WTC11 (cell line): ENCODE measurements around the gene INPP5F. TPM values are rescaled to one million over a fixed set of nuclear protein-coding genes. Genes with fewer than 3 reads are reported as not detected.

Experiments used
- ATAC-seq: fragments of 200-7000 bp; cut with Tn5 transposase; 2 replicates; pipeline ENCODE4 v1.10.0; 2021; ENCODE audit warnings: mild to moderate bottlenecking, moderate library complexity
- CTCF ChIA-PET: fragments of 300-600 bp; sonication (Branson Sonifier 250); formaldehyde crosslinking; loops from one replicate; lab custom pipeline; 2021; ENCODE audit warnings: antibody characterized with exemption; lab: Charles Lee
- POLR2A ChIA-PET: fragments of 350-600 bp; sonication (Branson Sonifier 250); formaldehyde crosslinking; loops from one replicate; lab custom pipeline; 2021; ENCODE audit warnings: antibody characterized with exemption; lab: Charles Lee
- DNase-seq: peaks from one replicate; pipeline ENCODE4 v3.0.0; 2021; ENCODE audit warnings: low spot score
- H3K27ac Mint-ChIP-seq: 2 replicates; pipeline ENCODE4 v1.8.0; 2021; ENCODE audit warnings: mixed read lengths
- H3K27me3 Mint-ChIP-seq: 2 replicates; pipeline ENCODE4 v1.8.0; 2021; ENCODE audit warnings: low read depth, mild to moderate bottlenecking, moderate library complexity, mixed read lengths
- H3K36me3 Mint-ChIP-seq: 2 replicates; pipeline ENCODE4 v1.8.0; 2021; ENCODE audit warnings: mixed read lengths
- H3K4me1 Mint-ChIP-seq: 2 replicates; pipeline ENCODE4 v1.8.0; 2022; ENCODE audit warnings: mixed read lengths
- H3K4me3 Mint-ChIP-seq: 2 replicates; pipeline ENCODE4 v1.8.0; 2021; ENCODE audit warnings: mild to moderate bottlenecking, moderate library complexity, mixed read lengths
- H3K9me3 Mint-ChIP-seq: 2 replicates; pipeline ENCODE4 v1.8.0; 2021; ENCODE audit warnings: mixed read lengths
- ARID4B ChIP-seq: sonication (generic); formaldehyde crosslinking; IDR thresholded peaks from 2 replicates; pipeline ENCODE4 v1.8.0; 2023; ENCODE audit warnings: missing genetic modification reagents, mild to moderate bottlenecking, borderline replicate concordance
- CBFB ChIP-seq: sonication (generic); formaldehyde crosslinking; IDR thresholded peaks from 2 replicates; pipeline ENCODE4 v1.8.1; 2022; ENCODE audit warnings: mild to moderate bottlenecking, low read depth, missing genetic modification reagents
- E2F4 ChIP-seq: sonication (generic); formaldehyde crosslinking; IDR thresholded peaks from 2 replicates; pipeline ENCODE4 v1.8.1; 2022; ENCODE audit warnings: low read depth, mild to moderate bottlenecking, moderate library complexity, missing genetic modification reagents, borderline replicate concordance
- ETV6 ChIP-seq: sonication (generic); formaldehyde crosslinking; IDR thresholded peaks from 2 replicates; pipeline ENCODE4 v1.8.1; 2022; ENCODE audit warnings: mild to moderate bottlenecking, missing genetic modification reagents
- GRHL2 ChIP-seq: fragments of 250-450 bp; sonication (Bioruptor Pico); IDR thresholded peaks from 2 replicates; pipeline ENCODE4 v1.8.0; 2022; ENCODE audit warnings: mild to moderate bottlenecking, moderate library complexity; ENCODE audit not compliant: insufficient replicate concordance, severe bottlenecking
- GTF2I ChIP-seq: fragments of 250-450 bp; sonication (Bioruptor Pico); conservative IDR thresholded peaks from 2 replicates; pipeline ENCODE4 v1.4.0; 2021; ENCODE audit warnings: mild to moderate bottlenecking
- JUN ChIP-seq: sonication (generic); formaldehyde crosslinking; IDR thresholded peaks from 2 replicates; pipeline ENCODE4 v1.8.0; 2023; ENCODE audit warnings: mild to moderate bottlenecking, missing genetic modification reagents
- MXD4 ChIP-seq: fragments of 250-450 bp; sonication (Bioruptor Pico); IDR thresholded peaks from 2 replicates; pipeline ENCODE4 v1.8.0; 2021; ENCODE audit warnings: mild to moderate bottlenecking, moderate library complexity, borderline replicate concordance
- NFE2L1 ChIP-seq: sonication (generic); formaldehyde crosslinking; IDR thresholded peaks from 2 replicates; pipeline ENCODE4 v1.8.1; 2023; ENCODE audit warnings: missing genetic modification reagents
- NFYB ChIP-seq: sonication (generic); formaldehyde crosslinking; conservative IDR thresholded peaks from 2 replicates; pipeline ENCODE4 v1.8.0; 2022; ENCODE audit warnings: low read depth, missing genetic modification reagents
- NR2C2 ChIP-seq: sonication (generic); formaldehyde crosslinking; IDR thresholded peaks from 2 replicates; pipeline ENCODE4 v1.8.0; 2022; ENCODE audit warnings: mild to moderate bottlenecking, missing genetic modification reagents
- SMAD4 ChIP-seq: sonication (generic); formaldehyde crosslinking; IDR thresholded peaks from 2 replicates; pipeline ENCODE4 v1.8.0; 2022; ENCODE audit warnings: mild to moderate bottlenecking, missing genetic modification reagents
- ZNF532 ChIP-seq: fragments of 250-450 bp; sonication (Bioruptor Pico); IDR thresholded peaks from 2 replicates; pipeline ENCODE4 v1.9.0; 2021; ENCODE audit warnings: mild to moderate bottlenecking, borderline replicate concordance
- ZNF671 ChIP-seq: fragments of 250-450 bp; sonication (Bioruptor Pico); IDR thresholded peaks from 2 replicates; pipeline ENCODE4 v1.8.0; 2021; ENCODE audit warnings: mild to moderate bottlenecking
- ZSCAN18 ChIP-seq: fragments of 250-450 bp; sonication (Bioruptor Pico); IDR thresholded peaks from 2 replicates; pipeline ENCODE4 v2.1.2; 2022; ENCODE audit warnings: mild to moderate bottlenecking, moderate library complexity
- total RNA-seq: library from RNA; stranded (reverse); gene quantifications from 3 replicates; pipeline ENCODE4 v1.2.3, GENCODE V29; 2021

INPP5F gene
- total RNA-seq, 1 experiment from 2014 or later = 83.3 TPM

- DNase-seq (no peak), ATAC-seq (no peak)
- H3K27ac Mint-ChIP-seq = no peak overlapping the region
- CTCF ChIA-PET = interaction anchor here (1.9 to 5.7 kb wide), 2 partner anchors 65 to 128 kb away, joined by 5 to 49 read pairs; no protein-coding TSS in a partner anchor
- H3K4me1 Mint-ChIP-seq = peaks cover 26% of the 10 kb centered on the region
- H3K36me3 Mint-ChIP-seq = peaks cover 5% of the 10 kb centered on the region
- no peaks in the 10 kb centered on the region for H3K27me3 Mint-ChIP-seq
- TF ChIP-seq NFYB (CRISPR knock-in tag) (no peak), CBFB (CRISPR knock-in tag) (no peak), GTF2I (no peak), GRHL2 (CRISPR knock-in tag) (no peak), SMAD4 (CRISPR knock-in tag) (no peak), MXD4 (CRISPR knock-in tag) (no peak), ETV6 (CRISPR knock-in tag) (no peak), ZNF671 (CRISPR knock-in tag) (no peak), NFE2L1 (CRISPR knock-in tag) (no peak), NR2C2 (CRISPR knock-in tag) (no peak), ZNF532 (CRISPR knock-in tag) (no peak), E2F4 (CRISPR knock-in tag) (no peak), ZSCAN18 (no peak), ARID4B (no peak), JUN (CRISPR knock-in tag) (no peak)
- H3K9me3 Mint-ChIP-seq = no peaks in the 10 kb centered on the region
- POLR2A ChIA-PET = interaction anchor here (0.7 kb wide), 1 partner anchor 128 kb away, joined by 3 read pairs; no protein-coding TSS in a partner anchor
- no peak overlapping the region for H3K4me3 Mint-ChIP-seq
Observed at GRCh38 chr10:119815671-119816070, 89.8 kb downstream of the INPP5F start.
